ENCODE data around the gene ADGRG3. TPM values are rescaled to one million over a fixed set of nuclear protein-coding genes. Genes with fewer than 3 reads are reported as not detected.

ADGRG3 gene
- total and polyA plus RNA-seq, 11 donors, result 0.12 to 1.4 (median 0.53) TPM

- Histone ChIP-seq H3K4me3 (peak overlapping the region in 1 of 12 donors; percentile 20), H3K27me3 (no peaks in the 10 kb centered on the region), H3K27ac (peak overlapping the region; percentile 71 to 93 (median 86)), H3K4me1 (peaks cover 0 to 57% (median 31%) of the 10 kb centered on the region in 12 donors), H3K9me3 (no peaks in the 10 kb centered on the region), H3K36me3 (peaks cover 0 to 14% (median 6%) of the 10 kb centered on the region in 9 donors)
- intact Hi-C loops (cut with DNase I), result loop anchor here in 6 of 10 donors (5.0 kb wide), 4 partner anchors 39 to 76 kb away; no protein-coding TSS in a partner anchor
- no peak for TF ChIP-seq POLR2A (IDR thresholded peaks at IDR 0.05)
- TF ChIP-seq CTCF (IDR thresholded peaks at IDR 0.05), result no peak
- DNase-seq (no peak), ATAC-seq (peak; percentile 21 to 61 (median 46))
- WGBS, 4 donors, result 45 to 61% (median 56%) methylated on average over 12 to 14 of the region's 14 CpGs
These were observed 21.6 kb upstream of the ADGRG3 start for GRCh38 chr16:57646388-57647039.

GRCh38 chr16:57647136-57647875, 20.8 kb upstream of the ADGRG3 start:
- H3K4me1 ChIP-seq, result peaks cover 0 to 50% (median 31%) of the 10 kb centered on the region in 12 donors
- WGBS, 4 donors, result 50 to 56% (median 52%) methylated on average over 8 to 10 of the region's 10 CpGs

GRCh38 chr16:57648125-57648524, 20.0 kb upstream of the ADGRG3 start:
- ATAC-seq (no peak), DNase-seq (no peak)
- intact Hi-C loops (cut with DNase I), result loop anchor here (2.0 to 5.0 kb wide), 9 partner anchors 19 to 74 kb away; partner anchors contain the start of gene ADGRG1 (in 1 of the 10)
- Histone ChIP-seq H3K36me3 (peaks cover 0 to 30% (median 8%) of the 10 kb centered on the region in 9 donors), H3K9me3 (no peaks in the 10 kb centered on the region), H3K4me3 (peak overlapping the region in 1 of 12 donors; percentile 12), H3K4me1 (peaks cover 0 to 45% (median 26%) of the 10 kb centered on the region in 12 donors), H3K27ac (peak overlapping the region; percentile 71 to 93 (median 86)), H3K27me3 (no peaks in the 10 kb centered on the region)
- no peak for TF ChIP-seq POLR2A (IDR thresholded peaks at IDR 0.05)
- TF ChIP-seq CTCF (IDR thresholded peaks at IDR 0.05), result no peak
- WGBS, 4 donors, result 67 to 82% (median 75%) methylated on average over 5 of the region's 5 CpGs

More at GRCh38 chr16:57647136-57647875, 20.8 kb upstream of the ADGRG3 start:
- no peak for DNase-seq
- intact Hi-C loops (cut with DNase I), result loop anchor here in 6 of 10 donors (5.0 kb wide), 4 partner anchors 40 to 75 kb away; no protein-coding TSS in a partner anchor
- H3K9me3 ChIP-seq, result no peaks in the 10 kb centered on the region
- H3K36me3 ChIP-seq, result peaks cover 0 to 21% (median 8%) of the 10 kb centered on the region in 9 donors
- H3K27me3 ChIP-seq, result no peaks in the 10 kb centered on the region
- peak overlapping the region in 1 of 12 donors; percentile 7 for H3K4me3 ChIP-seq
- ATAC-seq, result peak; percentile 8 to 62 (median 21)
- TF ChIP-seq POLR2A (IDR thresholded peaks at IDR 0.05) (no peak), CTCF (IDR thresholded peaks at IDR 0.05) (no peak)
- peak overlapping the region; percentile 71 to 93 (median 86) for H3K27ac ChIP-seq
